Urinary bladder (tissue), 4 donors: ENCODE measurements around the gene FSHB. TPM values are rescaled to one million over a fixed set of nuclear protein-coding genes. Genes with fewer than 3 reads are reported as not detected.
"Not testable (repeated sequence)": the region's sequence is repeated elsewhere in the genome, so short reads cannot be mapped to it uniquely, and the experiment has no call there.

ENCODE experiments used
- DNase-seq: peaks from one replicate; pipeline ENCODE4 v3.0.0-alpha.2; 2015; ENCODE audit errors: extremely low spot score
- H3K27ac ChIP-seq: one replicate; pipeline ENCODE4 v1.5.1; 2013; ENCODE audit warnings: low read depth, mild to moderate bottlenecking, moderate library complexity
- H3K36me3 ChIP-seq: one replicate; pipeline ENCODE4 v1.6.1; 2013; ENCODE audit warnings: mild to moderate bottlenecking, moderate library complexity; ENCODE audit not compliant: insufficient read depth
- H3K4me1 ChIP-seq: one replicate; pipeline ENCODE4 v1.6.1; 2013; ENCODE audit warnings: mild to moderate bottlenecking, moderate library complexity; ENCODE audit not compliant: insufficient read depth
- H3K4me3 ChIP-seq: one replicate; pipeline ENCODE4 v1.5.1; 2013; ENCODE audit warnings: low read depth, low read length
- WGBS: extraction: QIAGEN DNeasy Blood & Tissue Kit; methylation state at CpG from one replicate; pipeline ENCODE4 v1.1.7; 2013; 5-methylcytosine and 5-hydroxymethylcytosine counted together
- polyA plus RNA-seq: library from polyadenylated mRNA; stranded (reverse); fragments of 200-250 nt; gene quantifications from one replicate; pipeline ENCODE4 v1.2.3, GENCODE V29; 2013
- total RNA-seq: library from RNA; depleted of rRNA; stranded (reverse); fragments of >200 nt; gene quantifications from one replicate; pipeline ENCODE4 v1.2.3, GENCODE V29; 2014
- donor health status: healthy with polysubstance abuse.
- donor health status: healthy.

FSHB gene
- total RNA-seq = not detected
- polyA plus RNA-seq = not detected

DNA sequence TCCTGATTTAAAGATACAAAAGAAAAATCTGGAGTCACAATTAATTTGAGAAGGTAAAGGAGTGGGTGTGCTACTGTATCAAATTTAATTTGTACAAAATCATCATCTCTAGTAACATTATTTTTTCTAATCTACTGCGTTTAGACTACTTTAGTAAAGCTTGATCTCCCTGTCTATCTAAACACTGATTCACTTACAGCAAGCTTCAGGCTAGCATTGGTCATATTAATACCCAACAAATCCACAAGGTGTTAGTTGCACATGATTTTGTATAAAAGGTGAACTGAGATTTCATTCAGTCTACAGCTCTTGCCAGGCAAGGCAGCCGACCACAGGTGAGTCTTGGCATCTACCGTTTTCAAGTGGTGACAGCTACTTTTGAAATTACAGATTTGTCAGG is at the start of gene FSHB:
FSHB (plus strand) TSS at position 301 of the 400 bp plus-strand sequence. CDS start 889 bp downstream, outside the sequence.
- 63% methylated on average over 3 of the region's 3 CpGs for WGBS
- H3K36me3 ChIP-seq = no peaks in the 10 kb centered on the region
- no peak for DNase-seq

DNA sequence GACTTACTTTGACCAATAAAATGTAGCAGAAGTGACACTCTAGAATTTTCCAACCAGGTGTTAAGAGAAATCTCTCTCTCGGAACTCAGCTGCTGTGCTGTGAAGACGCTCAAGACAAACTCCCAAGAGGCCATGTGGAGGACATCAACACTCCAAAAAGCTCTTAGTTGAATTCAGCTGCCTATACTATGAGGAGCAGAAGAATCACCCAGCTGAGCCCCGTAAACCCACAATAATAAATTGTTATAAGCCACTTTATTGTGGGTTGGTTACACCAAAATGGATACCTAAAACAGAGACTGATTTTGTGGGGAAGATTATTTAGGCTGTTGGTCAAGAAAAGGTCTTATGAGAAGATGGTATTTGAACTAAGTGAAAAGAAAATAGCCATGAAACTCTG is 44.1 kb upstream of the FSHB start:
- H3K4me3 ChIP-seq = no peak overlapping the region
- H3K27ac ChIP-seq = no peak overlapping the region
- WGBS = 88% methylated on average over 3 of the region's 3 CpGs
- H3K4me1 ChIP-seq = no peaks in the 10 kb centered on the region
- no peaks in the 10 kb centered on the region for H3K36me3 ChIP-seq
- no peak for DNase-seq

More for the DNA sequence above, at the start of gene FSHB:
- Histone ChIP-seq H3K27ac (no peak within 1 kb of the TSS), H3K4me1 (no peaks in the 10 kb centered on the region), H3K4me3 (no peak within 1 kb of the TSS)

DNA sequence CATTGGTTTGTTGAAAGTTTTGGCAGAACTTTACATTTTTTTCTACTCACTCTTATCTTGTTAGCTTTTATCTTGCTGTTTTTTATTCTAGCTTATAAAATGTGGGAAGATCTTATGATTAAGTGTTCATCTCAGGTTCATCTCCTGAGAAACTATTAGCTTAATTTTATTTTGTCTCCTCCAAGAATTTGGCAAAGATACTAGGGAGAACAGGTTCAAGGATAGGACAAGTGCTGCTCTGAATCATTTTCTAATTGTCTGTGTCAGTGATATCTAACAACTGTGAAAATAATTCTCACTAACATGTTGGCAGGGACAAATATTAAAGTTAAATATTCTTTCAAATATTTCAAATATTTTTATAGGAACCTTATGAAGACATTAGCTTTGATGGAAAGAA is 38.2 kb upstream of the FSHB start:
- DNase-seq = no peak
- H3K4me3 ChIP-seq = no peak overlapping the region
- H3K4me1 ChIP-seq = no peaks in the 10 kb centered on the region
- no peaks in the 10 kb centered on the region for H3K36me3 ChIP-seq
- no peak overlapping the region for H3K27ac ChIP-seq

DNA sequence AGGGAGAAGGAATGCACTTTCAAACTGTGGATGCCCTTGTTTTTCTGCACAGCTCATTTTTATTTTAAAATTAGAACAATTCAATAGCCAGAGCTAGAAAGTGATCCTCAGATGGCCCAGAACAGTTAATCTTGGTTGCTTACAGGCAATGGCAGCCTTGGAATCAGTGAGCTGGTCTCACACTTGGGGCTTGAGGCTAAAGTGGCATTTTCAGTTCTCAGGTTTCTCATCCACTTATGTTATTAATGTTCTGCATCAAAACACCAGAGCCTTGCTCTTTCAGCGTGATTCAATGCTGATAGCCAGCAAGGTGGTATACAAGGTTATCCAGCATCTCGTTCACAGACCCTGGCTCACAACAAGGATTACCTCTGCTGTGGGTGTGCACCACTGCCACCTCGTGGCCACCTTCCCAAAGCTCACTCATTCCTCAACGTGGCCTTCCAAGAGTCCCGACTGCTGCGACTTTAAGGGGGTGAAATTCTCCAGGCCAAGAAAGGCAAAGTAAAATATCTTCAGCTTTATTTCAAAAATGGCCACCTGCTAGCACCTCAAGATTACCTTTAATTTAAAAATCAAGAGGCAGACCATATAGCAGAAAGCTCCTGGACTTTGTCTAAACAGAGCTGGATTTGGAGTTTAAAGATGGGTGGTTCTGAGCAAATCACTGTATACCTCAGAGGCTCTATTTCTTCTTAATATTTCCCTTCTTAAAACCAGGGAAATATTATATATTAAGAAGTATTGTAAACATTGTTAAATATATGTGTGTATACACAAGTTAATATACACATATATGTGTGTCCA is 34.2 kb upstream of the FSHB start:
- H3K4me3 ChIP-seq = no peak overlapping the region
- no peak for DNase-seq
- no peaks in the 10 kb centered on the region for H3K36me3 ChIP-seq
- H3K4me1 ChIP-seq = no peaks in the 10 kb centered on the region
- no peak overlapping the region for H3K27ac ChIP-seq
- 14% methylated on average over 6 of the region's 6 CpGs for WGBS

DNA sequence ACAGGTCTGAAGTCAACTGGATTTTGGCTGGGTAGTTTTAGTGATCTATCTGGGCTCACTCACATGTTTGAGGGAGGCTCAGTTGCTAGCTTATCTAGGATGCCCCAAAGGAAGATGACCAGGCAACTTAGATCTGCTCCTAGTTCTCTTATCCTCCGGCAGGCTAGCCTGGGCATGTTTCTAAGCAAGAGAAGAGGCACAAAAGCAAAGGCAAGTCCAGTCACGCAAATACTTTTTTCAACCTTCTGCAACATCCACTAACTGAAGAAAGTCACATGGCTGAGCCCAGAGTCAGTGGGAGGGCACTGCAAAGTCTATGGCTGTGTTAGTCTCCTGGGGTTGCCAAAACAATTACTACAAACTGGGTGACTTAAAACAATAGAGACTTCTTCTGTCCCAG is 32.9 kb upstream of the FSHB start:
- Histone ChIP-seq H3K4me3 (no peak overlapping the region), H3K4me1 (no peaks in the 10 kb centered on the region), H3K27ac (no peak overlapping the region), H3K36me3 (no peaks in the 10 kb centered on the region)
- WGBS = 87% methylated on average over 2 of the region's 2 CpGs
- no peak for DNase-seq

DNA sequence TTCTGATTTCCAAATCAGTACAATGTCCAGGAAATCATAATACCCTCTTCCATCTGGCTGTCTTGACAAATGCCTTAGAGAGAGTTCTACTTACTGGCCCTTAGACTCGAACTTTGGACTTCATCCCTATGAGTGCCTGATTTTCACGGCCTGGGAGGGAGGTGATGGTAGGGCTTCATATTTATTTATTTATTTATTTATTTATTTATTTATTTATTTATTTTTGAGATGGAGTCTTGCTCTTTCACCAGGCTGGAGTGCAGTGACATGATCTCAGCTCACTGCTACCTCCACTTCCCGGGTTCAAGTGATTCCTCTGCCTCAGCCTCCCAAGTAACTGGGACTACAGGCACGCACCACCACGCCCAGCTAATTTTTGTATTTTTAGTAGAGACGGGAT is 27.8 kb upstream of the FSHB start:
- H3K4me3 ChIP-seq, H3K4me1 ChIP-seq, DNase-seq, H3K36me3 ChIP-seq, H3K27ac ChIP-seq: not testable (repeated sequence)
- WGBS = 91% methylated on average over 6 of the region's 6 CpGs

DNA sequence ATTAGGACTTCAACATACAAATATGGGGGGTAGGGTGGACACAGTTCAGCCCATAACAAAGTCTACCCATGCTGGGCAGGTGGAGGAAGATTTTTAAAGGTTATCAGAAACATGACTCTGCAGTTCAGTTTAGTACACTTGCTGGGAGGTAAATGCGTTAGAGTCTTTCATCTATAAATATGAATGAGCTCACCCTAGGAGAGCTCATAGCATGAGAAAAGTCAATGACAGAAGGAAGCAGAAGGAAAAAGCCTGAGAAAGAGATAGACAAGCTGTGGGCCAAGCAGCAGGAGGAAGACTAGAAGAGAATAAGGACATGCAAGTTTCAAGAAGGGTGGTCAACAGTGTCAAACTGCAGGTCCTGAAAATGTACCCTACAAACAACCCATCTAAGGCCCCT is 27.0 kb upstream of the FSHB start:
- DNase-seq = no peak
- Histone ChIP-seq H3K27ac (no peak overlapping the region), H3K4me1 (no peaks in the 10 kb centered on the region), H3K36me3 (no peaks in the 10 kb centered on the region), H3K4me3 (no peak overlapping the region)
- 44% methylated on average over 1 of the region's 1 CpG for WGBS

DNA sequence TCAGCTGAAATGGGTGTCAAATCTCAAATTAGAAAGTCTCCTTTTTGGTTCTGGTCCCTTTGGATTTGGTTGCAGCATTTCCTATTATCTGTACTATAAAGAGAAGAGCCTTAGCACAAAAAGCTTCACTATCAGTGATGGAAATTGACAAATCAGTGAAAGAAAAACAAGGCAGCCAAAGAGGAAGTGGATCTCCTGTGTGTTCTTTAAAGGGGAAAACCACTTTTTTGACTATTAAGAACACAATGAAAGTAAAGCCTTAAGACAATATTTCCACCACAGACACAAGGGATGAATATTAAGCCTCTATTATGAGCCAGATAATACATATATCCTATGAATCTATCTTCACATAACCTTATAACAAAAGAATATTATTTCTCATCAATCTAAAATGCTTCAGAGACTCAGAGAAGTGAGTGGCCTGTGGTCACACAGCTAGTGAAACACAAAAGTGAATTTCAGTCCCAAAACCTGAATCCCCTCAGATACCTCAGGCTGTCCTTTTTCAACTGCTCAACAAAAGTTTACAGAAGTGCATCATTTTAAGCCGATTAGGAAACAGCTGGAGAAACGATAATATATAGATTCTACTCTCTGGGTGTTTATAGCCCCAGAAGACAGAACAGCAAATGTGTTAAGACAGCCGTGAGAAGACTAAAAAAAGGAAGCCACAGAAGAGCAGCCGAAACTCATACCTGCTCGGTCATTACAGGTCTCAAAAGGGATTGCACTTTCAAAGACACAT is 24.4 kb upstream of the FSHB start:
- Histone ChIP-seq H3K4me1 (no peaks in the 10 kb centered on the region), H3K27ac (no peak overlapping the region), H3K4me3 (no peak overlapping the region), H3K36me3 (no peaks in the 10 kb centered on the region)
- no peak for DNase-seq
- 49% methylated on average over 5 of the region's 5 CpGs for WGBS

DNA sequence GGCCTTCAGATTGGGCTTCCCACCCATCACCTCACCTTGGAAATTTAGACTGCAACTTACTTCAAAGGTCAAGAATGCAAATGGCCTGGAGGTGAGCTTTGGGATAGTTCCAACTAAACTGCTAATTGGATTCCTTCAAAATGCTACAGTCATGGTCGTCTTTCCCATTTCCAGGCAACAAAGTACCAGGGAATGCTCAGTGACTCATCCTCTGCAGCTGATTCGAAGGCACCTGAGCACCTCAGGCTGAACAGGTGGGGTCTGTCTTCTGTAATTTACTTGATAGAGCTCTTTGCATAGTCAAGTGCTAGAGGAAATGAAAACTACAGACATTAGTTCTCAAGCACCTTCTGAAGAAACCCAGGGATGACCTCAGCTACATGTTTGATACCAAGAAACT is 20.5 kb upstream of the FSHB start:
- Histone ChIP-seq H3K4me1 (no peaks in the 10 kb centered on the region), H3K27ac (no peak overlapping the region), H3K36me3 (no peaks in the 10 kb centered on the region), H3K4me3 (no peak overlapping the region)
- no peak for DNase-seq
- WGBS = 62% methylated on average over 2 of the region's 2 CpGs

DNA sequence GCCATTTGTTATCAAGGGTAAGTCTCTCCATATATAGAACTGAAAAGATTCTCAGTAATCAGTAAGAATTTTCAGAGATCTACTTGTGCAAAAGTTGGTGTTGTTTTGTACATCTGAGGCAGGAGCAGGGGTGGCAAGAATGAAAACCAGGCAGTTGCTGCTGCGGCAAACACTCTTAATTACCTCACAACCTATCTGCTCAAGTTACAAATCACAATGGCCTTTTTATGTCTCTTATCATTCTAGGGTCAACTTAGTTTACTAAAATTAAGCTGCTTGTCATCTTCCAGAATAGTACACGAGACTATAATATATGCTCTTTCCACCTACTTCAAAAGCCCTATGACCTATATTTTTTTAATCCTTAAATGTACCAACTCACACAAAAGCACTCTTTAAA is 14.3 kb upstream of the FSHB start:
- Histone ChIP-seq H3K27ac (no peak overlapping the region), H3K36me3 (no peaks in the 10 kb centered on the region), H3K4me1 (no peaks in the 10 kb centered on the region), H3K4me3 (no peak overlapping the region)
- WGBS = 16% methylated on average over 2 of the region's 2 CpGs
- DNase-seq = no peak

DNA sequence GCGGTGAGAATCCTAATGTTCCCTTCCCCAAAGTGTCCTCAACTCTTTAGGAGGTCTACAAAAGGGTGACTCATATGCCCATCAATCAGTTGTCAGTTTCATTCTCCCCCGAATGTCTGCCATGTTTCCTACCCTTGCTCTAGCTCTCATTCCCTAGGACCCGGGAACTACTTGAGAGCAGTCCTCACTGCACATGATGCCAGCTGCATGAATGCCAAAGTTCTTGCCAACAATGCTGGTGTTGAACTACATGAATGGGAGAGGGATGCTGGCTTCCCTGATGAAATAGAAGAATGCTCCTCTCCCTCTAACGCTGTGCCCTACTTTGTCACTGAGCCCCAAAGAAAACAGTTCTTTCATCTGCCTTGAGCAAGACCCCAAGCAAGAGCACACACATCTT is 12.5 kb upstream of the FSHB start:
- H3K4me1 ChIP-seq = no peaks in the 10 kb centered on the region
- H3K36me3 ChIP-seq = no peaks in the 10 kb centered on the region
- 86% methylated on average over 4 of the region's 4 CpGs for WGBS
- no peak overlapping the region for H3K27ac ChIP-seq
- DNase-seq = no peak
- no peak overlapping the region for H3K4me3 ChIP-seq

DNA sequence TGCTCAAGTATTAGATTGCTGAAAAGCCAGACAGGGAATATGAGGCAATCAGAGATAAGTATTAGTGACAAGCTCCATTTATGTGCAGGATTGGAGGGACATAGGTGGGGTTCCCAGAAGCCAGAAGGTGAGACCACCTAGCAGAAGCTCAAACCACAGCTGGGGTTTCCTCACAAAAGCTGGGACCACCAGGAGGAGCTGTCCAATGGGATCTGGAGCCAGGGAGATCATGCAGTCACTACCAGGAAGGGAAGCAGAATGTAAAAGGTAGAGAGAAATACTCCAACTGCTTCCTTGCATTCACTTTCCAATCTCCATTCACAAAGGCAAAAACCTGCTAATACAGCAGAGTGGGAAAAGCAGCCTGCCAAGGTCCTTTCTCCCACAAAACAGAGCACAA is 5.2 kb upstream of the FSHB start:
- no peak overlapping the region for H3K4me3 ChIP-seq
- DNase-seq = no peak
- H3K27ac ChIP-seq = no peak overlapping the region
- H3K36me3 ChIP-seq = no peaks in the 10 kb centered on the region
- no peaks in the 10 kb centered on the region for H3K4me1 ChIP-seq

DNA sequence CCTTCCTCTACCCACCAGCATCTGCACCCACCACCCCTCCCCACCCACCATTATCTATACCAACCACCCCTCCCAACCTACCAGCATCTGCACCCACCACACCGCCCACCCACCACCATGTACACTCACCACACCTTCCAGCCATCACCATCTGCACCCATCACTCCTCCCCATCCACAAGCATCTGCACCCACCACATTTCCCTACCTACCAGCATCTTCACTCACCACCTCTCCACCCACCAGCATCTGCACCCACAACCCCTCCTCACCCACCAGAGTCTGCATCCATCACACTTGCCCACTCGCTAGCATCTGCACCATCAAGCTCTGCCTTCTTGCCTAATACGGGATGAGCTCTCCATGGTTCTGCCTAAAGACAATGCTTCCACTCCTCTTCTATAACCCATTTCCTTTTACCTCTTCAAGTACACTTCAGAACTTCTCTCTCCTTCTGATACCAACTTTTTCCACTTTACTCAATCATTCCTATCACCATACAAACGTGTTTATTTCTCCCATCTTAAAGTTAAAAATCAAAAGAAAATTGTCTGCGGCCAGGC is 2.4 kb upstream of the FSHB start:
- WGBS = 83% methylated on average over 5 of the region's 5 CpGs
- DNase-seq = no peak
- H3K4me1 ChIP-seq = no peaks in the 10 kb centered on the region

DNA sequence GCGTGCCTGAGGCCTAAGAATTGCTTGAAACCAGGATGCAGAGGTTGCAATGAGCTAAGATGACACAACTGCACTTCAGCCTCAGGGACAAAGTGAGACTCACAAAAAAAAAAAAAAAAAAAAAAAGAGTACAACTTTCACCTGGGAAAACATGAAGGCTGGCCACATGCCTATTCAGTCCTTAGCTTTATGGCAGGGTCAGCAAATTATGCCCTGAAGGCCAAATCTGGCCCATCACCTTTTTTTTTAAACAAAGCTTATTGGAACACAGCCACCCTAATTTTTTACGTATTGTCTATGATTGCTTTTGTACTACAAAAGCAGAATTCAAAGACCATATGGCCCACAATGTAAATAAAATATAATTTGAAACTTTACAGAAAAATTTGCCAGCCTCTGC is 8.2 kb downstream of the FSHB start:
- no peak overlapping the region for H3K27ac ChIP-seq
- DNase-seq = no peak
- H3K36me3 ChIP-seq = no peaks in the 10 kb centered on the region
- WGBS = 75% methylated on average over 2 of the region's 2 CpGs
- H3K4me1 ChIP-seq = no peaks in the 10 kb centered on the region
- no peak overlapping the region for H3K4me3 ChIP-seq

More for the DNA sequence above, 2.4 kb upstream of the FSHB start:
- no peak overlapping the region for H3K4me3 ChIP-seq
- no peak overlapping the region for H3K27ac ChIP-seq
- H3K36me3 ChIP-seq = no peaks in the 10 kb centered on the region
